Eye (tissue), 1 donor: ENCODE measurements around the gene NDUFA1.
A peak's percentile ranks its signal among the peaks of the same experiment; 100 is the strongest.
"Not testable (repeated sequence)": the region's sequence is repeated elsewhere in the genome, so short reads cannot be mapped to it uniquely, and the experiment has no call there.

Experiments used
- DNase-seq: peaks from one replicate; pipeline ENCODE4 v3.0.0-alpha.2; 2015

Gene NDUFA1

GRCh38 chrX:119871599-119872395 is at the start of gene NDUFA1, which contains the start of gene RNF113A:
Gene NDUFA1, plus strand, starts transcription at chrX:119871832. Its CDS starts 80 bp downstream, at chrX:119871912.
Gene RNF113A, minus strand, starts transcription at chrX:119871733. Its CDS starts 120 bp downstream, at chrX:119871613.
- DNase-seq, result peak; percentile 91

GRCh38 chrX:119824221-119824620 is 47.4 kb upstream of the NDUFA1 start:
- DNase-seq, result not testable (repeated sequence)

GRCh38 chrX:119826399-119826959 is 45.2 kb upstream of the NDUFA1 start:
- no peak for DNase-seq

- DNase-seq, result no peak
Measured at GRCh38 chrX:119828446-119828845, 43.2 kb upstream of the NDUFA1 start.

GRCh38 chrX:119833905-119834304 is 37.7 kb upstream of the NDUFA1 start:
- DNase-seq, result no peak

GRCh38 chrX:119852382-119853353 is 19.0 kb upstream of the NDUFA1 start, which contains the start of gene UPF3B:
Gene UPF3B, minus strand, starts transcription at chrX:119852963. Its CDS starts 35 bp downstream, at chrX:119852928.
- DNase-seq, result peak; percentile 97

GRCh38 chrX:119853444-119853843 is 18.2 kb upstream of the NDUFA1 start:
- DNase-seq, result no peak

- DNase-seq, result peak; percentile 70
Measured at GRCh38 chrX:119870626-119871131, 953 bp upstream of the NDUFA1 start.

- DNase-seq, result no peak
Measured at GRCh38 chrX:119871245-119871598, 410 bp upstream of the NDUFA1 start.

- DNase-seq, result no peak
Measured at GRCh38 chrX:119878740-119879139, 7.1 kb downstream of the NDUFA1 start.

GRCh38 chrX:119880076-119880475 is 8.4 kb downstream of the NDUFA1 start:
- DNase-seq, result no peak

- peak; percentile 60 for DNase-seq
Measured at GRCh38 chrX:119880552-119881437, 9.2 kb downstream of the NDUFA1 start.

GRCh38 chrX:119885554-119886428 is 14.2 kb downstream of the NDUFA1 start:
- DNase-seq, result no peak

- DNase-seq, result peak; percentile 78
Measured at GRCh38 chrX:119887721-119888425, 16.2 kb downstream of the NDUFA1 start.

GRCh38 chrX:119890626-119891025 is 19.0 kb downstream of the NDUFA1 start:
- DNase-seq, result not testable (repeated sequence)

GRCh38 chrX:119891961-119892692 is 20.5 kb downstream of the NDUFA1 start:
- DNase-seq, result not testable (repeated sequence)

GRCh38 chrX:119895843-119896326 is 24.3 kb downstream of the NDUFA1 start, which contains the start of gene AKAP14:
Gene AKAP14, plus strand, starts transcription at chrX:119895893. Its CDS starts 7,331 bp downstream, at chrX:119903224.
- no peak for DNase-seq

- DNase-seq, result no peak
Measured at GRCh38 chrX:119899125-119899524, 27.5 kb downstream of the NDUFA1 start.

- no peak for DNase-seq
Measured at GRCh38 chrX:119900976-119901375, 29.3 kb downstream of the NDUFA1 start.
